HG03196 (cell line): ENCODE data around the gene MYT1.
"Not testable (repeated sequence)": the region's sequence is repeated elsewhere in the genome, so short reads cannot be mapped to it uniquely, and the experiment has no call there.

Experiments
- ATAC-seq: cut with Tn5 transposase; IDR thresholded peaks from one replicate; pipeline ENCODE4 v1.9.1; 2021; ENCODE audit not compliant: unreplicated experiment

The MYT1 gene

GRCh38 chr20:64166721-64167615, 2.7 kb downstream of the MYT1 start:
- ATAC-seq, result no peak

GRCh38 chr20:64167676-64168075, 3.4 kb downstream of the MYT1 start:
- ATAC-seq, result no peak

- no peak for ATAC-seq
Observed at GRCh38 chr20:64168381-64169090, 4.3 kb downstream of the MYT1 start.

DNA sequence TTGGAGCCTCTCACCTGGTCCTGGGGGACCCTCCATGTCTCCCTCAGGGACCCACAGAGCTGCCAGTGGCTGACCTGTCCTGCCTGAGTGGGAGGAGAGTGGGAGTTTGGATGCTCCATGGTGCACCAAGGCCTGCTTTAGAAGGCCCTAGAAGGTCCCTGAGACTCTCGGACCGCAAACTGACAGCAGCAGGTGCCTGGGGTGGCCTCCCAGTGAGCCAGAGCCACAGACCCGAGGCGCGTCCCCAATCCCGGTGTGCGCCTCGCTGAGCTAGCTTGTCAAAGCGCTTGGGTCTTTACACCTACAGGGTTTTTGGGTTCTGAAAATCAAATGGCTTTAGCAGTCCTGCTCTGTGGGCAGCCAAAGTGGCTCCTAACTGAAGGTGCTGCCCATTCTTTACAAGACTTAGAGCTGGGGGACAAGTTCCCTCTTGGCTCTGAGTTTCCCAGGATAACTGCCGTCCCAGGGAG, 4.9 kb downstream of the MYT1 start:
- no peak for ATAC-seq

- no peak for ATAC-seq
Observed at GRCh38 chr20:64171211-64171610, 7.0 kb downstream of the MYT1 start.

GRCh38 chr20:64173116-64173515, 8.9 kb downstream of the MYT1 start:
- no peak for ATAC-seq

DNA sequence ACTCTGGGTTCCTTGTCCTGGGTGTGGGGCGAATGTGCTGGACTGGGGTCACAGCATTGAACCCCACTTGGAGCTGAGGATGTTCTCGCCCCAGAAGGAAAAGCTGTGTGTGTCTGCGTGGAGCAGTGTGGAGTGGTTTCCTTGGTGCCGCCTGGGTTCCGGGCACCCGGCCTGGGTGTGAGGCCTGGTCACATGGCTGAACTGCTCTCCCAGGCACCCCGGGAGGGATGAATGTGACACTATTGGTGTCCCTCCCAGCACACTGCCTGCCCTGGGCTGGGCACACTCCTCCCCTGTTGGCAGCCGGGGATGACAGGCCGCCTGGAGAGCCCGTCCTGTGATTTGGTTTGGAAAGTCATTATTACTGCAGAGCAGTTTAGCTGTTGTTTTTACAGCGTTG, 12.3 kb downstream of the MYT1 start:
- no peak for ATAC-seq

DNA sequence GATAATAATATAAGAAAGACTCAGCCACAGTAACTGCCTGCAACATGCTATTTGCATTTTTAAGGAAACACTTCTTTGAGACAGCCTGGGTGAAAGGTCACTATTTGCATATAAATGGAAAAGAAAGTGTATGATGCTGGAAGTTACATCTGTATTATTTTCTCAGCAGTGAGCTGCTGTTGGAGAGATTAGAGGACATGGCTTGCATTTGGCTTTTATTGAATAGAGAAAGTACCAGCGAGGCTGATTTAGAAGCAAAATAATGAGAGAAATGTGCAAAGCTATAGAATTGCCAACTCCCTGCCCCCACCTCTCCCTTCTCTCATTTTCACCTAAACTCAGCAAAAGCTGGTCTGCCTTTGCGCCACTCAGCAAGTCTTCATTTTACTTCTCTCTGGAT, 12.7 kb downstream of the MYT1 start:
- ATAC-seq, result no peak

- no peak for ATAC-seq
Observed at GRCh38 chr20:64177384-64177783, 13.1 kb downstream of the MYT1 start.

- no peak for ATAC-seq
Observed at GRCh38 chr20:64177787-64178186, 13.5 kb downstream of the MYT1 start.

GRCh38 chr20:64178925-64179324, 14.7 kb downstream of the MYT1 start:
- ATAC-seq, result not testable (repeated sequence)

GRCh38 chr20:64179805-64180204, 15.6 kb downstream of the MYT1 start:
- no peak for ATAC-seq

DNA sequence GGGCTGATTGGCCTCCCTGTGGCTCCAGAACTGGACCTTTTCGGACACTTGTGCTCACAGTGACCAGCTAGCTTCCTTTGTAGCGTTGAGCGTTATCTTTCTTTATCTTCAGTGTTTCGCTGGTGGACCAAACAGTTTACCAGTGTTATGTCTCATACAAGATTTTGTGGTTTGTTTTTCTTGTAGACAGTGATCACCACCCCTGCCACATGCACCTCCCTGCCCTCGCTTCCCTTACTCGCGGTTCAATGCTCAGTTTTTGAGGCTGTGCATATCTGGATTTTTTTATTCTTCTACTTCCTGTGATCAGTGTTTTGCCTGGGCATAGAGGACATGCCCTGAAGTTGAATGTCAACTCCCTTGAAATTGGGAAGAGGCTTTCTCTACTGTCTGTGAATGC, 16.4 kb downstream of the MYT1 start:
- no peak for ATAC-seq

DNA sequence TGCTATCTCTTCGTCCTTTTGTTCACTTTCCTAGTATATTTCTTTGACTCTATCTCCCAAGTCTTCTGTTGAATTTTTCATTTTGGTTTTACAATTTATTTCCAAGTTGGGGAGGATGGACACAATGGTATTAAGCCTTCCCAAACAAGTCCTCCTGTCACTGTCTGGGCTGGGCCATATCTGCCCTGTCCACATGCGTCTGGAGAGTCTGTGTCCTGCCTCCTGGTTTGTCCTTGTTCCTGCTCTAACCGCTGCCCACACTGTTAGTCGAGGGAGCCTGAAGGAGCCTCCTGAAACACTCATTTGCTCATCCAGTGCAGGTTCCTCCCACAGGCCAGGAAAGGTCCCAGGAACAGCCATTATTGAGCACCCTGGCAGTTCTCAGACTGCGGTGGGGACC, 17.1 kb downstream of the MYT1 start:
- no peak for ATAC-seq

DNA sequence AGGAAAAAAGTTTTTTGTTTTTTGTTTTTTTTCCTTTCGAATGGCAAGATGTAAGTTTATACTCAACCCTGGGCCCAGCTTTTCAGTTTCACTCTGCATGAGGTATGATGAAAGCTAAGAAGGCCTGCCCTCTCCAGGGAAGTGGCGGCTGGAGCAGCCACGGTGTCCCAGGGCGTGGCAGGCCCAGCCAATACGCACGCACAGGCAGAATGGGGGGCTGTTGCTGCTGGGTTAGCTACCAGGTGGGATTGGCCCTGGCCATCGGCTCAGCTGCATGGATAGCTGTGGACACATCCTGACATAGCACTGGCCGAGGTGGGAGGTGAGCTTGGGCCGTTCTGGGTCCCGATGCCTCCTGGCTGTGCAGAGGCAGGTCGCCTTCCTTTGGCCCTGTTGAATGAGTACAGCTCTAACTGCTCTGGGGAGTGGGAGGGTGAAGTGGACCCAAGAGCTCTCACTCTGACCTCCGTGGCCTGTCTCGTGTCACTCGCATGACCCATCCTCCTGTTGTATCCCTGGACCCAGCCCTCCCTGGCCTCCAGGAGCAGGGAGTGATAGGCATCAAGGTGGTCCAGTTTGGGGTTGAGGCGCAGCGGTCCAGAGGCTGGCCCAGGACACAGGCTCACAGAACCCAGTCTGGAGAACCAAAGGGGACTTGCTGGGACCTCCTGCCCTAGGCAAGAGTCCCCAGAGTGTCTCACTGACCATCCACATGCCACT, 18.1 kb downstream of the MYT1 start:
- no peak for ATAC-seq

DNA sequence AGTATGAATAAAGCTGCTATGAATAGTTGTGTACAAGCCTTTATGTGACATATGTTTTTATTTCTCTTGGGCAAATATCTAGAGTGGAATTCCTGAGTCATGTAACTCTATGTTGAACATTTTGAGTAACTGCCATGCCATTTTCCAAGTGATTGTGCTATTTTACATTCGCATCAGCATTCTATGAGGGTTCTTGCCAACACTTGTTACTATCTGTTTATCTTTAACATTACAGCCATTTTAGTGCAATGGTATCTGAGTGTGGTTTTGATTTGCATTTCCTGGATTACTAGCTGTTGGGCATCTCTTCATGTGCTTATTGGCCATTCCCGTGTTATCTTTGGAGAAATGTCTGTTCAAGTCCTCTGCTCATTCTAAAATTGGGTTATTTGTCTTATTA, 19.1 kb downstream of the MYT1 start:
- no peak for ATAC-seq

DNA sequence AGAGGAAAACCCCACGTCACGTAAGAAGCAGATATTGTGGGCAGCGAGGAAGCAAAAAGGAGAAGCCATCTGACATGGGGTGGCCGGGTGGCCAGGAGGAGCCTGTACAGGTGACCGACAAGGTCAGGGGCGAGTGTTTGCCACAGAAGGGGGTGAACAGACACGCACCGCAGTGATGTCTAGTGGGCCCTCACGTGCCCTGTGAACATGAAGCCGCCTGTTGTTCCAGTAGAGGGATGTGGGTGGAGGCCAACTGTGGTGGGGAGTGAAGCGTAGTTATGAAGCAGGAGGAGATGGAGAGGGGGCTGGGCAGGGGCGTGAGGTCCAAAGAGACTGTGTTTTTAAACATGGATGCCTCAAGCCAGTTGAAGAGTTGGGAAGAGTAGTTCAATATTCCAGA, 20.5 kb downstream of the MYT1 start:
- ATAC-seq, result no peak

GRCh38 chr20:64185276-64185900, 21.1 kb downstream of the MYT1 start:
- ATAC-seq, result no peak

DNA sequence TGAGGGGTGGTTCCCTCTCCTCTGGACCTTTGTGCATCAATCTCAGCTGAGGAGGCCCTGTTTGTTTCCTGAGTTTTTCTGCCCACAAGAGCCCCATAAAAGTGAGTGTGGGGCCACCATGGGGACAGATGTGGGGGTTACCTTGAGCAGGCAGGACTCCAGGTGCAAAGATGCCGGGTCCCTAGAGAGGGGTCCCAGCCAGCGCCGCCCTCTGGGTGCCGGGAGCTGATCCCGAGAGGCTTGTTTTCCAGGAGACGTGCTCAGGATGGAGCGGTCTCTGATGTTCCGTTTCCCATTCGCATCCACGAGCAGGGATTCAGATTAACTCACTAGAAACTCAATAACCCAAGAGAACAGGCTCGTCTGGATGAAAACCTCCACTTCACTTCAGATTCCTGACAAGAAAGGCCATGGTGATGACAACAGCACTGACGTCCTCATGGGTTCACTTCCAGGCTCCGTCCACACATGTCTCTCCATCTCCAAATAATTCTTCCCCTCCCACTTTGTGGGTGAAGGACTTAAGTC, 21.9 kb downstream of the MYT1 start:
- ATAC-seq, result no peak

- not testable (repeated sequence) for ATAC-seq
Observed at GRCh38 chr20:64187213-64187612, 23.0 kb downstream of the MYT1 start.

DNA sequence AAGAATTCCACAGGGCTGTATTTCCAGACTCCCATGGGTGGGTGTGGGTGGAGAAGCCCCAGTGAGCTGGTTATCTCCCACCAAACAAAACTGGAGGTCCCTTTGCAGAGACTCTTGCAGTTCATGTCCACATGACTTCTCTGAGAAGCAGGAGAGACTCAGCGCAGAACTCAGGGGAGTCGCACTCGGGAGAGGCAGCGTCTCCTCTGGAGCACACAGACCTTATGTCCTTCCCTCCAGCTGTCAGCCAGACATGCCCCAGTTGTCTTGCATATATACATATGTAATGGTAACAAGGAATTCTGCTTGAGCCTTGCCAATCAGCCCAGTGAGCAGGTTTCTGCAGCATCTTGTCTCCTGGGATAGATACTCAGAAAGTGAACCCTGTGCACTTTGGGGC, 23.8 kb downstream of the MYT1 start:
- ATAC-seq, result no peak
